Smooth muscle cell of the umbilical artery (primary cell): ENCODE data around the gene ARHGEF28. TPM values are rescaled to one million over a fixed set of nuclear protein-coding genes. Genes with fewer than 3 reads are reported as not detected.

Experiments
- total RNA-seq: library from RNA; depleted of rRNA; stranded (reverse); fragments of >200 nt; gene quantifications from 2 replicates; pipeline ENCODE4 v1.2.3, GENCODE V29; 2014

The ARHGEF28 gene
- total RNA-seq = 3.0 and 8.1 TPM in 2 replicates

DNA sequence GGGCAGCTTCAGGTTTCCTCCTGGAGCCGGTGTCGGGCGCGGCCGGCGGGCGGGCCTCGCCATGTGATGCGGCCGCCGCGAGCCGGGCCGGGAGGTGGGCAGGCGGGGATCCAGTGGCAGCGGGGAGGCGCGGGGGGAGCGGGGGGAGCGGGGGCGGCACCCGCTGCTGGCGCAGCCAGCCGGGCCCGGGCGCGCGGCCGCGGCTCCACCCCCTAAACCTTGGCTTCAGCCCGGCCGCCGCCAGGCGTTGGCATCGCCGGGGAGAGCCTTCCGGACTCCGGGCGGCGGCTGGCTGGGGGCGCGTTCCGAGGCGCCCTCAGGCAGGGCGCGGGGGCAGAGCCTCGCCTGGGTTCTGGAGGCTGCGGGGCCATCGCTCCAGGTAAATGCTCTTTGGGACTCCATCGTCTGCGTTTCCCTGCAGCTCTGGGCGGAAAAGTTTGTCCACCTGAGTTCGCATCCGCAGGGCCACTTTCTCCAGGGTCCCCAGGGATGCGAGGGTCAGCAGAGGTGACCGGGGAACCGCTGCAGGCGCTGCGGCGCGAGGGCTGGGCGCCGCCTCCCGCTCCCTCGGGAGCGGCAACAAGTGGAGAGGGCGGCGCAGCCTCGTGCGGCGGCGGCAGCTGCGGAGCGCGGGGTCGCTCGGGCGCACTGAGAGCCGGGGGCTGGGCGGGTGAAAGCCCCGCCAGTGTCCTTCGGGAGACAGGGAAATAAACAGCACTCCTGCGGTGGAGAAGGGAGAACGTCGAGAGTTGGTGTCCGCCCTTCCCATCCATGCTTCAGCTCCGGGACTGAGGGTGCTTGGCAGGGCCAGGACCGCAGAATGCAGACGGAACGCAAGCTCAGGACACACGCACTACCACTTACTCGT lies at the start of gene ARHGEF28:
TSS of gene ARHGEF28 (plus strand) at position 253 of the 868 bp plus-strand sequence. CDS start 58,656 bp downstream, outside the sequence.

Other genes starting within 250 kb of the ARHGEF28 start
- 10.7 and 39.3 TPM in 2 replicates for gene FOXD1, start 177.4 kb upstream of the ARHGEF28 start, total RNA-seq
- 130 and 186 TPM in 2 replicates for gene BTF3, start 127.8 kb upstream of the ARHGEF28 start, total RNA-seq
- gene ANKRA2, start 60.6 kb upstream of the ARHGEF28 start, total RNA-seq = 17.2 and 23.8 TPM in 2 replicates
- 22.9 and 26.1 TPM in 2 replicates for gene UTP15, start 60.5 kb upstream of the ARHGEF28 start, total RNA-seq